Measurements from ENCODE around the gene IKBKG. TPM values are rescaled to one million over a fixed set of nuclear protein-coding genes. Genes with fewer than 3 reads are reported as not detected.
A peak's percentile ranks its signal among the peaks of the same experiment; 100 is the strongest.

Gene IKBKG
- total RNA-seq, 1 donor from 2014 or later: 25.0 TPM

DNA sequence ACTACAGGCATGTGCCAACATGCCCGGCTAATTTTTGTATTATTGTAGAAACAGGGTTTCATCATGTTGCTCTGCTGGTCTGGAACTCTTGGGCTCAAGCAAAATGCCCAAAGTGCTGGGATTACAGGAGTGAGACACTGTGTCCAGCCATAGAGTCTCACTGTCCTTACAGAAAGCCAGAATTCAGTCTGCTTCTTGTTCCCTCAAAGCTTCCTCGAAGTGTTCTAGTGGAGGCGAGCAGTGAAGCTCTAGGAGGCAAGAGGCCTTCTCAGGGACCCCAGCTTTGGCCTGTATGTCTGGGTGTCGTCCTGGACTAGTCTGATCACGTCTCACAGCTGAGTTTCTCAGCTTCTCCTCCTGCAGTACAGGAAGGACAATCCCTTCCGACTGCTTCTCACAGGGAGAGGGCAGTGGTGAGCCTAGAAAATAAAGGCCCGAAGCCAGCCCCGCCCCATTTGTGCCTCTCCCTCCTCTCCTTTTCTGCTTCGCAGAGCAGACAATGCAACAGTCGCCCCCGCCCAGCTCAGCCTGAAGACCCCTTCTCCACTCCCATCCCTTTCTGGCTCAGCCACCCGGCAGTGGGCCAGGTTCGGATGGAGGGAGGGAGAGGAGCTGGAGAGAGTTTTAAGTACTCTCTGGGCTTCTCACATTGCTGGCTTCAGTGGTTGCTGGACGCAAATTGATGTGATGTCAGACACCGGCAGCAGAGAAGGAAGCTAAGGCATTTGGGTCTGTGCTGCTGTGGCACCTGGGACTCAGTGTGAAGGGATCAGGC is 20.3 kb upstream of the IKBKG start:
- no peaks in the 10 kb centered on the region for H3K36me3 Mint-ChIP-seq (ENCODE audit: unreplicated experiment)

DNA sequence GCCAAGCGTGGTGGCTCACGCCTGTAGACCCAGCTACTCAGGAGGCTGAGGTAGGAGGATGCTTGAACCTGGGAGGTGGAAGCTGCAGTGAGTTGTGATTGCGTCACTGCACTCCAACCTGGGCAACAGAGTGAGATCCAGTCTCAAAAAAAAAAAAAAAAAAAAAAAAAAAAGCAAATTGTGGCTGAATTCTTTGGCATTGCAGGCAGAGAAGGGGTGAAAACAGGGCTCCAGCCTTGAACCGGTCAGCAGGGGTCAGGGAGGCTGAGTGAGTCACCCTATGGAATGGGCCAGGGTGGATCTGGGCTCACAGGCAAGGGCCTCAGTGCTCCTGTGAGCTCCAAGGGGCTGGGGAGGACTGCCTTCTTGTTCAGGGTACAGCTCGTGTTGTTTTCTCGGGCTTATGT is 18.2 kb upstream of the IKBKG start:
- no peak overlapping the region for H3K4me3 Mint-ChIP-seq (ENCODE audit: unreplicated experiment)
- H3K36me3 Mint-ChIP-seq (ENCODE audit: unreplicated experiment): peaks cover 4% of the 10 kb centered on the region
- H3K27ac Mint-ChIP-seq (ENCODE audit: unreplicated experiment): no peak overlapping the region
- no peak for DNase-seq (ENCODE audit: extremely low spot score, unreplicated experiment)
- TF ChIP-seq, protein P1, sequence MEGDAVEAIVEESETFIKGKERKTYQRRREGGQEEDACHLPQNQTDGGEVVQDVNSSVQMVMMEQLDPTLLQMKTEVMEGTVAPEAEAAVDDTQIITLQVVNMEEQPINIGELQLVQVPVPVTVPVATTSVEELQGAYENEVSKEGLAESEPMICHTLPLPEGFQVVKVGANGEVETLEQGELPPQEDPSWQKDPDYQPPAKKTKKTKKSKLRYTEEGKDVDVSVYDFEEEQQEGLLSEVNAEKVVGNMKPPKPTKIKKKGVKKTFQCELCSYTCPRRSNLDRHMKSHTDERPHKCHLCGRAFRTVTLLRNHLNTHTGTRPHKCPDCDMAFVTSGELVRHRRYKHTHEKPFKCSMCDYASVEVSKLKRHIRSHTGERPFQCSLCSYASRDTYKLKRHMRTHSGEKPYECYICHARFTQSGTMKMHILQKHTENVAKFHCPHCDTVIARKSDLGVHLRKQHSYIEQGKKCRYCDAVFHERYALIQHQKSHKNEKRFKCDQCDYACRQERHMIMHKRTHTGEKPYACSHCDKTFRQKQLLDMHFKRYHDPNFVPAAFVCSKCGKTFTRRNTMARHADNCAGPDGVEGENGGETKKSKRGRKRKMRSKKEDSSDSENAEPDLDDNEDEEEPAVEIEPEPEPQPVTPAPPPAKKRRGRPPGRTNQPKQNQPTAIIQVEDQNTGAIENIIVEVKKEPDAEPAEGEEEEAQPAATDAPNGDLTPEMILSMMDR (IDR thresholded peaks at IDR 0.05): no peak
- no peaks in the 10 kb centered on the region for H3K27me3 Mint-ChIP-seq (ENCODE audit: unreplicated experiment)
- no peaks in the 10 kb centered on the region for H3K9me3 Mint-ChIP-seq (ENCODE audit: unreplicated experiment)
- H3K4me1 Mint-ChIP-seq (ENCODE audit: unreplicated experiment): peaks cover 29% of the 10 kb centered on the region

More for the DNA sequence above, 20.3 kb upstream of the IKBKG start:
- no peaks in the 10 kb centered on the region for H3K27me3 Mint-ChIP-seq (ENCODE audit: unreplicated experiment)
- peak overlapping the region; percentile 45 for H3K4me3 Mint-ChIP-seq (ENCODE audit: unreplicated experiment)
- H3K4me1 Mint-ChIP-seq (ENCODE audit: unreplicated experiment): peaks cover 27% of the 10 kb centered on the region
- TF ChIP-seq, protein P1 (IDR thresholded peaks at IDR 0.05): peak; percentile 62
- H3K27ac Mint-ChIP-seq (ENCODE audit: unreplicated experiment): peak overlapping the region; percentile 84
- DNase-seq (ENCODE audit: extremely low spot score, unreplicated experiment): no peak
- H3K9me3 Mint-ChIP-seq (ENCODE audit: unreplicated experiment): no peaks in the 10 kb centered on the region

DNA sequence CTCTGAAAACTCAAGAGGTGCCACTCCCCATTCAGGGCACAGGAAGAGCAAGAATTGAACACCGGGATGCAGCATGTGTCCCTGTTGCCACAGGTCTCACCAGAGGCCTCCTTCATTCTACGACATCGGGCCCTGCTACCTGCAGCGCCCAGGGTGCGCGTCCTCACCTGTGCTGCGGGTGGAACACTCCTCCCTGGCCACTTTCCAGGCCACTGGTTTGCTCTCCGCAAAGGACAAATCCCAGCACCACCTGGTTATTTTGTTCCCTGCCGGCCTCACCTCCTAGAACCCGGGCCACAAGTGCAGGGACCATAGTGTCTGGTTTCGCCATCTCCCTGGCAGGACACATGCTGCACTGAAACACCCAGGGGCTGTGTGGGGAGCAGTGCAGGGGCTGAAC is 17.1 kb upstream of the IKBKG start:
- Mint-ChIP-seq H3K4me3 (ENCODE audit: unreplicated experiment) (no peak overlapping the region), H3K36me3 (ENCODE audit: unreplicated experiment) (peaks cover 4% of the 10 kb centered on the region), H3K27ac (ENCODE audit: unreplicated experiment) (peak overlapping the region; percentile 32), H3K27me3 (ENCODE audit: unreplicated experiment) (no peaks in the 10 kb centered on the region), H3K4me1 (ENCODE audit: unreplicated experiment) (peaks cover 32% of the 10 kb centered on the region), H3K9me3 (ENCODE audit: unreplicated experiment) (no peaks in the 10 kb centered on the region)
- no peak for DNase-seq (ENCODE audit: extremely low spot score, unreplicated experiment)
- TF ChIP-seq, protein P1 (IDR thresholded peaks at IDR 0.05): no peak

DNA sequence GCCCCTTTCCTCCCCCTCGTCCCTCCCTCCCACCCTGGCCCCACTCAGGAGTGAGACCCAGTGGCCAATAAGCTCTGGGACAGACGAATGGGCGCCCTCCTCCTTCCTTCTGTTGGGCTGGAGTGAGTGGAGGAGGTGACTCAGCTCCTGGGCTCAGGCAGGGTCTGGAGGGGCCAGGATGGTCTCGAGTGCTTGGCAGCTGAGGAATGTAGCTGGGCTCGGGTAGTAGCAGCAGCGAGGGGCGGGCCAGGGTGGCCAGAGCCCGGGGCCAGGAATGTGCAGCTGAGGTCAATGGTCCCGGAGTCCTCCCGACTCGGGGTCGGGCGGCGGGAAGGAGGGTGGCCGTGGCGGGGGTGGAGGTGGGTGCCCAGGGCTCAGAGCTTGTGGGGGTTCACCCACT is 15.8 kb upstream of the IKBKG start:
- Mint-ChIP-seq H3K27ac (ENCODE audit: unreplicated experiment) (peak overlapping the region; percentile 38), H3K4me1 (ENCODE audit: unreplicated experiment) (peaks cover 32% of the 10 kb centered on the region), H3K27me3 (ENCODE audit: unreplicated experiment) (no peaks in the 10 kb centered on the region)

DNA sequence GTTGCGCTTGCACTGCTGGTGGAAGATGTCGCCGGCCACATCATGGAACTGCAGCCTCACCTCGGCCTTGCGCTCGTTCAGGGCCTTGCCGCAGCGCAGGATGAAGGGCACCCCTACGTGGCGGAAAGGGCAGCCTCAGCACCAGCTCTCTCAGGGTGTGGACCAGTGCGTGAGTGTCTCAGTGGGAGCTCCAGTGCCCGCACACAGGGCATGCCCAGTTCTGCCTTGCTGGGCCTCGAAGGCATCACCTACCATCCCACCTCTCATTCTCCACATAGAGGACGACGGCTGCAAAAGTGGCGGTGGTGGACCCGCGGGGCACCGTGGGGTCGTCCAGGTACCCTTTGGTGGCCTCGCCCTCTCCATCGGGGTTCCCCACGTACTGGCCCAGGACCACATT is 14.7 kb upstream of the IKBKG start:
- no peaks in the 10 kb centered on the region for H3K27me3 Mint-ChIP-seq (ENCODE audit: unreplicated experiment)
- no peak overlapping the region for H3K27ac Mint-ChIP-seq (ENCODE audit: unreplicated experiment)
- peaks cover 24% of the 10 kb centered on the region for H3K4me1 Mint-ChIP-seq (ENCODE audit: unreplicated experiment)
- TF ChIP-seq, protein P1 (IDR thresholded peaks at IDR 0.05): no peak
- peaks cover 7% of the 10 kb centered on the region for H3K36me3 Mint-ChIP-seq (ENCODE audit: unreplicated experiment)
- H3K9me3 Mint-ChIP-seq (ENCODE audit: unreplicated experiment): no peaks in the 10 kb centered on the region
- DNase-seq (ENCODE audit: extremely low spot score, unreplicated experiment): no peak
- H3K4me3 Mint-ChIP-seq (ENCODE audit: unreplicated experiment): no peak overlapping the region

More for the DNA sequence above, 15.8 kb upstream of the IKBKG start:
- DNase-seq (ENCODE audit: extremely low spot score, unreplicated experiment): no peak
- Mint-ChIP-seq H3K36me3 (ENCODE audit: unreplicated experiment) (peaks cover 7% of the 10 kb centered on the region), H3K4me3 (ENCODE audit: unreplicated experiment) (no peak overlapping the region), H3K9me3 (ENCODE audit: unreplicated experiment) (no peaks in the 10 kb centered on the region)
- TF ChIP-seq, protein P1 (IDR thresholded peaks at IDR 0.05): no peak
